Measurements from ENCODE around the gene CYTH1.

Gene CYTH1, protein sequence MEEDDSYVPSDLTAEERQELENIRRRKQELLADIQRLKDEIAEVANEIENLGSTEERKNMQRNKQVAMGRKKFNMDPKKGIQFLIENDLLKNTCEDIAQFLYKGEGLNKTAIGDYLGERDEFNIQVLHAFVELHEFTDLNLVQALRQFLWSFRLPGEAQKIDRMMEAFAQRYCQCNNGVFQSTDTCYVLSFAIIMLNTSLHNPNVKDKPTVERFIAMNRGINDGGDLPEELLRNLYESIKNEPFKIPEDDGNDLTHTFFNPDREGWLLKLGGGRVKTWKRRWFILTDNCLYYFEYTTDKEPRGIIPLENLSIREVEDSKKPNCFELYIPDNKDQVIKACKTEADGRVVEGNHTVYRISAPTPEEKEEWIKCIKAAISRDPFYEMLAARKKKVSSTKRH

DNA sequence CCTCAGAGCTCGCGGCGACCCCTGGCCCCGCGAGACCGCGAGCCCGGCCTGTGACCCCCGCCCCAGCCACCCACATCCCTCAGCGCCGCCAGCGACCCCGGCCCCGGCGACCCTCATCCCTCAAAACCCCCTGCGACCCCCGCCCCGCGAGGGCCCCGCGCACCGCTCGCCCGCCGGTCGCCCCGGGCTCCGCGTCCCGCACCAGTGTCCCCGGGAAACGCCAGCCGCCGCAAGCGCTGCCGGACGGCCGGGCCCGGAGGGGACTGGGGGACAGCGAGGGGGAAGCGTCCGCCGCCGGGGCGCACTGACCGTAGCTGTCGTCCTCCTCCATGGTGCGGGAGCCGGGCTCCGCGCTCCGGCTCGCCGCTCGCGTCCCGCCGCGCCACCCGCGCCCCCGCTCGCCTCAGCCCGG is at the start of gene CYTH1:
CYTH1 (minus strand) TSS at position 381 of the 412 bp plus-strand sequence; CDS start at position 331, 50 bp downstream.
- no peak for DNase-seq

DNA sequence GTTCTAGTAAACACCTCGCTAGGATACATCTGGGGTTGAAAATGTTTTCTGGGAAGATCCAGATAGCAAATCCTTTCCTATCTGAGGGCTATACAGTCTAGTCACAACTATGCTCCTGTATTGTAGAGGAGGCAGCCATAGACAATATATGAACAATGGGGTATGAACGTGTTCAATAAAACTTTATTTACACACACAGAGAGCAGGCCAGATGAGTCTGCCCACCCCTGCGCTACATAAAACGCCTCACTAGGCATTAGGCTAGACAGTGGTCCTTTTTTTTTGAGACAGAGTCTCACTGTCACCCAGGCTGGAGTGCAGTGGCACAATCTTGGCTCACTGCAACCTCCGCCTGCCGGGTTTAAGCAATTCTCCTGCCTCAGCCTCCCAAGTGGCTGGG is 47.4 kb upstream of the CYTH1 start:
- no peak for DNase-seq

DNA sequence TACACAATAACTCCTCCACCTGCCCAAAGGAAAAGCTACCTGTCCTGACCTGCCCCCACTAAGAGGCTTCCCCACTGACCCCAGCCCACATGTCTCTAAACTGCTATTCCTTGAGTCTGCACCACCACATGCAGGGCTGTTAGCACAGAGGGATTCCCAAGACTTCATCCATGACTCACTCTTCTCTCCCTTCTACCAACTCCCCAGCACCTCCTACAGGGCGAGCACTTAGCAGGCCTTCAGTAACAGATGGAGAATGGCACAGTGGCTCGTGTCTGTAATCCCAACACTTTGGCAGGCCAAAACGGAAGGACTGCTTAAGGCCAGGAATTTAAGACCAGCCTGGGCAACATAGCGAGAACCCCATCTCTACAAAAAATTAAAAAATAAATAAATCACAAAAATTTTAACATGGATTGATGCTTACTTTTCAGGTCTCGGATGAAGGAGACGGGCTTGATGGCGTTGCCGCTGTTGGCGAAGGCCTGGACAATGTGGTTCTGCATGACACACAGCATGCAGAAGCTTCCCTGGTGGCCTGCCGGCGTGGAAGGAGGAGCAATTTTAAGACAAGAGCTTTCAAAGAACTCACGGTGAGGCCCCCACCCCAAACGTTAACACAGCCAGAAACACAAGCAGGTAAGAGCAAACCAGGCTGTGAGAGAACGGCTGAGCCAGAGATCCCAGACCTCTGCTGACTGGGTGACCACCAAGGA is 46.6 kb upstream of the CYTH1 start:
- no peak for DNase-seq

DNA sequence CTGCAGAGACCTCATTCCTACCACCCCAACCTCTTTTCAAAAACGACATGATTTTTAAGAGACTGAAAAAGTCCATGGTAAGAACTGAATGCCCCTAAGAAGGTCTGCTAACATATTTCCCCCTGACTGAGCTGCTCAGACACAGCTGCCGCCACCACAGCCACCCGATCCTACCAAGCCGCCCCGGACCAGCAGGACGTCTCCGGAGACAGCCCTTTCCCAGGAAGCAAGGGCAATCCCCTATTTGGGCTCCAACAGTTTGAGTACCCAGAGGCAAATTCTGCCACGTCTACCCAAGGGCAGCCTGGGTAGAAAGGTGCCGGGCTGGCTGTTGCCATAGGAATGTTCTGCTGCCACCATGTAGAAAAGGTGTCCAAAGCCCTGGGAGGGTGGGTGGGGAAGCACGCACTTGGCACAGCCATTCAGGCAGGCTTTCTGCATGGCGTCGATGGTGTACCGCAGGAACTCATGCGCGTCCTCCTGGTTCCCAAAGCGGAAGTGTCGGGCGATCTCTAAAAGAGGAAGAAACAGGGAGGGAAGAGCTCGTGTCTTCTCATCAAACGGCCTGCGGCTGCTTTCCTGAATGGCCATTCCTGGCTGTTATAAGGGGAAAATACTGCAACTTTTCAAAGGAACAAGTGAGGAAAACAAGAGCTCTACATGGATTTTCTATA is 44.9 kb upstream of the CYTH1 start:
- no peak for DNase-seq

DNA sequence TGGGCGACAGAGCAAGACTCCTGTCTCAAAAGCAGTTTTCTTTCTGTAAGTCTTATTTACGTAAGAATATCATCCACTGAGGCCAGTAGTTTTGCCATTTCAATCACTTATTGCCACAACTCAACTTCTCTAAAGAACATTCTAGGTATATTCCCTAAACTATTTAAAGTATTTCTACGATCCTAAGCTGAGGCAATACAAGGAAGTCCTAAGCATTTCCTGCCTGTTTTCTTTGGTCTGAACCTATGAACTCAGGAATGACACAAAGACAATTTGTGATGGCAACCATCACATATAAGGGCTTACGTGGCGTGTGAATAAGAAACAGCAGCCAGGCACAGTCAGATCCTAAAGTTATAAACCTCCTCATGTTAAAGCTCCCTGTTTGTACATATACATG is 44.3 kb upstream of the CYTH1 start:
- no peak for DNase-seq

DNA sequence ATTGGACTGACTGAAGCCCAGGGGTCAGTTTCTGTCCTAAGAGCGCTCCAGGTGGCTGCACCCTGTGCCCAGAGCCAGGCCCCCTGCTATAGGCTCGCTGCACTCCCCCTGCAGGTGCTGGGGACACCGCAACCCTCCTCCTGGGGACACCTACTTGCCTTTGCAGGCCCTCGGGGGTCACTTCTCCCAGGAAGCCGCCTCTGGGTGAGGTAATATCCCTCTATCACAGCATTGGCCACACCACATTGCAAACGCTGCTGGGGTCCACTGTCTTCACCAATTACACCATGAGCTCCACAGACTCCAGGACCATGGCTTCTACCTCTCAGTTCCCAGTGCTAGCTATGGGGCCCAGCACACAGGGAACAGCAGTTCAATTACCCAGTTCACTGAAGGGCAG is 43.6 kb upstream of the CYTH1 start:
- DNase-seq: no peak

DNA sequence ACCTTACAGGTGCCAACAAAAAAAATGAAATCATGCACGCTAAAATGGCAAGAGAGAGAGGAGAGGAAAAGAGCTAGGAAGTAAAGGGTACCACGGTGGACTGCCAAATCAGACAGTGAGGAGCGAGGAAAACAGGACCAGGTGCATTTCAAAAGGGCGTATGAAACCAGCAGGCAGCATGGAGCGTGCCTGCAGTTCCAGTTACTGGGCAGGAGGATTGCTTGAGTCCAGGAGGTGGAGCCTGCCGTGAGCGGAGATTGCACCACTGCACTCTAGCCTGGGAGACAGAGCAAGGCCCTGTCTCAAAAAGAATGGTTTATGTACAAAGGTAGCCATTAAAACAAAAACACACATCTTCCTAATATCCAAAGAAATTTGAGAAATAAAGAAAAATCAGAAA is 42.2 kb upstream of the CYTH1 start:
- DNase-seq: no peak

DNA sequence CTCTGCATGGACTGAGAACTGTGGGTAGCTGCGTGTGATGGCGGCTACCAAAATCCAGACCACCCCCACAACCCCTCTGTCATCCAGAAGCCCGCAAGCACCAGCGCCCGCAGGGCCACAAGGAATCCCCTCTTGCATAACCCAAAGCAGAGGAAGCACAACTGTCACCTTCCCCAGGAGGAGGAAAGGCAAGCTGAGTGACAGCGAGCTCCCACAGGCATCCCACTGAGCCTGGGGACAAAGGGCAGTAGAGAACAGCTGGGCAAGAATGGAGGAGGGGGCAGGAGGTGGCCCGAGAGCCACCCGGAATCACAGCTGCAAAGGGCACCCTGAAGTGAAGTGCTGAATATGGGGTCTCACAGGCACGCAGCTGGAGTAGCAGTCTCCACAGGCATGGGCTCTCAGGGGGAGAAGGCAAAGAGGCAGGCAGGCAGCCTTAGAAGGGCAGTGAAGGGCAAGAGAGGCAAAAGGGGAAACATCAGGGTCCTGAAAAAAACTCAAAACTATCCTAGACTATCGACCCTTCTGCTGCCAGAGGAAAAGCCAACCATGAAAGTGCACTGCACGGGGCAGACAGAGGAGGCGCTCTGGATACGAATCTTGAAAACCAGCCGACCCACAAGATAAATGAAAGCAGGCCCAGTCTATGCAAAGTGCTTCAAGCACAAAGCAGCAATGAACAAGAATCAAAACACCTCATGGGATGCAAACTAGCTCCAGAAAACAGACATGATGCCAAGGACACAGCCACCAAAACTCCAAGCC is 41.4 kb upstream of the CYTH1 start:
- no peak for DNase-seq

DNA sequence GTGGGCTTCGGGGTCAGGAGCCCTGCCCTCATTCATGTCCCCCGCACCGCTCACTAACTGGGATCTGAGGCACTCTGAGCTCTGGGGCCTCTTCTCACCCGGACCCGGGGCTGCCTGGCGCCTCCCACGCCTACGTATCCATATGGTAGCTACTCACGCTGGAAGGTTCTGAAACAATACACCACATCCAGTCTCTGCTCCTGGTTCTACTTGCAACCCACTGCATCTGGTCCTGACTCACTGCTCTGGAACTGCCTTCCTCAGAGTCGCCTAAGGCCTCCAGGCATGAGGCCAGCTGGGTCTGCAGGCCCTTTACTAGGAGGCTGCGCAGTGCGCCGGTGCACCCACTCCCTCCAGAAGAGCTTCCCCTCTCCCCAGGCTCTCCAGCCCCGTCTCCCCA is 40.5 kb upstream of the CYTH1 start:
- DNase-seq: no peak

DNA sequence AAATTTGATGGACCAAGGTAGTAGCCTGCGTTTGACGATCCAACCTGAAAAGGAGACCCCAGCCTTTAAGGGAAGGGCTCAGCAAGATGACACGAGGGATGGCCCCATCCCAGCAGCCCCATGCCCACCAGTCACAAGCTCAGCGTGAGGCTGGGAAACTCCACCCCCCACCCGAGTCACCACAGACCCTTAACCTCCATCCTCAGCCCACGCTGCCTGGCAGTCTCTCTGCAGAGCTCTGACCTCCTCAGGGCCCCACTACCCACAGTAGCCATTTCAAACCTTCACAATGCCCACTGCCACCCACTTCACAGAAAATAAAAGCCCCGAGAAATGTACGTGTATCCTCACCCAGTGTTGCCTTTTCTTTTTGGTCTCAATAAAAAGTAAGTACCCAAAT is 39.9 kb upstream of the CYTH1 start:
- no peak for DNase-seq

DNA sequence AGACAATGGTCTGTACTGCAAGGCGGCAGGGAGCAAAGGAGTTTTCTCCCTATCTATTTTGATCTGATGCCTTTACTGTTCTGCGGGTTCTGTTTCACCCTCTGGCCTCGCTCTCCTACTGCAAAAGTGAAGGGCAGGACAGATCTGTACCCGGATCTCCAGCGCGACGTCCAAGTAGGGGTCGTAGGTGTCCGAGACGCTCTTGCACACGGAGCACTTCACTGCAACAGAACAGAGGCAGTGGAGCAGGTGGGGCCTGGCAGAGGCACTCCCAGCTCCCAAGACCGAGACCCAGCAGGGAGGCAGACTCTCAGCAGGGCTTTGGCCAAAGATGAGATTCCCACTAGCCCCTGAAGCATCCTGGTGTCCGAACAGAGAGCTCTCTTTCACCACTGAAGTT is 38.8 kb upstream of the CYTH1 start:
- no peak for DNase-seq

DNA sequence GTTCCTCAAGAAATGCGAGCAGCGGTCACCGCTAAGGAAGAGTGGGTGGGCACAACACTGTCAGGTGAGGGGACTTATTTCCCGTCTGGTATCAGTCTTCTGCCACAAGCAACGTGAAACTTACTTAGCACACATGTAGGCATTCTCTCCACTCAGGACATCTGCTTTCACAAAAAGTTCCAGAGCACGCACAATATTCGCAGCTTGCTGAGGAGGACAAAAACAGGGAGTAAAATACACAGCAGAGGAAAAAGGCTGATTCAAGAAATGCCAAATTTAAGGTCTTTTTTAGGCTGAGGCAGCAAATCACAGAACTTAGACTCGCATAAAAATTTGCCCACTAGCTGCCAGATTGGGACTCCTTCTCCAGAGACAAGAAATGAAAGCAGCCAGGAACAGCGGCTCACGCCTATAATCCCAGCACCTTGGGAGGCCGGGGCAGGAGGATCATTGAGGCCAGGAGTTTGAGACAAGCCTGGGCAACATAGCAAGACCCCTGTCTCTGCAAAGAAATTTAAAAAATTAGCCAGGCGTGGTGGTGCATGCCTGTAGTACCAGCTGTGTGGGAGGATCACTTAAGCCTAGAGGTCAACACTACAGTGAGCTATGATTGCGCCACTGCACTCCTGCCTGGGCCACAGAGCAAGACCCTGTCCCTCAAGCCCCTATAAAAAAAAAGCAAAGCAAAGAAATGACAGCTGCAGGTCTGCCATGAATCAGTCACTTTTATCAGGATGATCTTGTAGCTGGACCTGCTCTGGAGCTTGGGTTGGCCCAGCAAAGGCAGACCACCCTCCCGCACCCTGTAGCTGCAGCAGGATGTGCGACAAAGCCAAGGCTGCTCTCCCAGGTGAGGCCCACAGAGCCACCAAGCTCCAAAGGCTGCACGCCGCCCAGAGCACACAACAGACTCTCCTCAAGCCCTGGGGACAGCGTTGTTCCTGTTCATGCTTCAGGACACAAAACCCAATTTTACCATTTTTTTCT is 38.0 kb upstream of the CYTH1 start:
- DNase-seq: no peak

DNA sequence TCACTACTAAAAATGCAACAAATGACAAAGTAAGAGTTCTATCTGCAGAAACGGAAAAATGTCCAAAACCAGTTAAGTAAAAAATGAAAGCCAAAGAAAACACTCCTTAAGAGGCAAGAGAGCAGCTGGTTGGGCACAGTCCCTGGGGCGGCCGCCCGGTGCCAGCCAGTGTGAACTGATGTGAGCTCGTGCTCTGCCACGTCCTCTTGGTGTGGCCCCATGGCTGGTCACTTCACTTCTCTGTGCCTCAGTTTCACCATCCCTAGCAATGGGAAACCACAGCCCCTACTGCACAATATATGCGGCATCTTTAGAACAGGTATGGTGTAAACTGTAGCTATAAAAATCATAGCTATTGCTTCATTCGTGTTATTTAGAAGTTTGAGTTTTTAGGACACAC is 37.3 kb upstream of the CYTH1 start:
- DNase-seq: no peak

DNA sequence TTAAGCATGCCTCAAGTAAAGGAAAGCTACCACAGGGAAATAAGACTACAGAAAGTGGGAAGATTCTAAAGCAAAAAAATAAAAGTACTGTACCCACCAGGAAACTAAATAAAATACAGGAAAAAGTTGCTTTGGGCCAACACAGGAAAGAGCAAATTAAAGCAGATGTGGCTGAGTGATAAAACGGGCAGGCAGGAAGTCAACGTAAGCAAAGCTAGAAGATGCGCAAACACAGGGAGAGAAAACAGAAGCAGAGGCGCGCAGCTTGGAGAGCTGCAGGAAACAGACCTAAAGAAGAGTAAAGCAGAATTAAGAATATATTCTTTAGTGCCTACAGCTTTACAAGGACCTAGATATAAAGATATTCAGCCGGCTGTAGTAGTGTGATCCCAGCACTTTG is 36.9 kb upstream of the CYTH1 start:
- no peak for DNase-seq

DNA sequence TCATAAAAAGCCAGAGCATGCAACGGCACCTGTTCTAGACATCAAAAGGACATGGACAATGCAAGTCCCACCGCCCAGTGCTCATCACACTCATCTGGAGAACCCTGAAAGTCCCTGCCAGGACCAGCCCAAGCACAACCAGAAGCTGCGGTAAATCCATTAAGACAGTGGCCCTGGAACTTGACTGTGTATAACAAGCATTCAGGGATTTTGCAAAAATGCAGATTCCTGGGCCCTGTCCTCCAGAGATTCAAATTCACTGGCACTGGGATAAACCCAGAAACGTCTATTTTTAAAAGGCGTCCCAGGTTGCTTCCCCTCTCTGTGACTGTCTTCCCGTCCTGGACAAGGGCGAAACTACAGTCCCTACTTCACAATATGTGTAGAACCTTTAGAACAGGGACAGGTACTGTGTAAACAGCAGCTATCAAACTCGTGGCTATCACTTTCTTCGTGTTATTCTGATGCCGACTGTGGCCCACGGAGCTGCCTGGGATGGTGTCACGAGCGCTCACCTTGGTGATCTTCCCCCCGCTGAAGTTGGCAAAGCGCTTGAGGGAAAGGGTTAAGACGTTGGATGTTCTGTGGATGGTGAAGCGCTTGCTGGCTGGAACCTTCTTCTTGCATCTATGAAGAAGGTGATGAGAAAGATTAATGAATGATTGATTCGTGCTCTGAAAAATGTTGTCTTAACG is 36.2 kb upstream of the CYTH1 start:
- DNase-seq: no peak

DNA sequence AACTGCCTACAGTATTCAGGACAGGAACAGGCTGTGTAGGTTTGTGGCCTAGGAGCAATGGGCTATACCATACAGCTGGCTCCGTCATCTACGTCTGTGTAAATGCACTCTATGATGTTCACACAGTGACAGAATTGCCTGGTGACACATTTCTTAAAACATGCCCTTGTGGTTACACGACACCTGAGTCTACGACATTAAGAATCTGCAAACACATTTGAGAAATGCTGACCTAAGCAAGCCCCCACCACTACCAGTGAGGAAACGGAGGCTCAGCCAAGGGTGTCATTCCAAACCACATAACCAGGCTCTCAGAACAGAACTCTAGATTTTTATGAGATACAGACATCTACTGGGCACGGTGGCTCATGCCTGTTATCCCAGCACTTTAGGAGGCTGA is 35.0 kb upstream of the CYTH1 start:
- no peak for DNase-seq

DNA sequence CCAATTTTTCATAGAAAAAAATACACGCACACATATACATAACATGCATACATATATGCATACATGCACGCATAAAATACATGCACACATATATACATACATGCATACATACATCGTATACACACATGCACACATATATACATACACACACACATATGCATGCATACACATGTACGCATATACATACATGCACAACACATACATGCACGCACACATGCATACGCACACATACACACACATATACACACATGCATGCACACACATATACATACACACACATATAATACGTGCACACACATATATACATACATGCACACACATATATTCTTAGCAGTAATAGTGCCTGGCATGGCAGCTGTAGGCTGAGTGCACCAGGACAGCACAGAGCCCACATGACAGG is 33.6 kb upstream of the CYTH1 start:
- DNase-seq: no peak

DNA sequence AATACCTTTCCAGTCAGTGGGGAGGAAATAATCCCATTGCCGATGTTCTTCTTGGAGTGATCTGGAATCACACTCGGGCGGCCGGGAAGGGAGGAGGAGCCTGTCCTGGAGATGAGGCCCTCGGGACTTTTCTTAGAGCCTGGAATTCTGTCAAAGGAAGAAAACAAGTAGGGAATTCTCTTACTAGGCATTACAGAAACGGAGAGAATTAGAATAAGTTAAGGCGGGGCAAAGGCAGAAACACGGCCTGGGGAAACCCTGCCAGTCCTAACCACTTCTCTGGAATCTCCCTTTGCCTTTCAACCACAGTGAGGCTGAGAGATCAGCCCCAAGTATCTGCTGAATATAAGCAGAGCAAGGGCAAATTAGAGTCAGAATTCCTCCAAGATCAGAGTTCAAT is 30.8 kb upstream of the CYTH1 start:
- DNase-seq: no peak

DNA sequence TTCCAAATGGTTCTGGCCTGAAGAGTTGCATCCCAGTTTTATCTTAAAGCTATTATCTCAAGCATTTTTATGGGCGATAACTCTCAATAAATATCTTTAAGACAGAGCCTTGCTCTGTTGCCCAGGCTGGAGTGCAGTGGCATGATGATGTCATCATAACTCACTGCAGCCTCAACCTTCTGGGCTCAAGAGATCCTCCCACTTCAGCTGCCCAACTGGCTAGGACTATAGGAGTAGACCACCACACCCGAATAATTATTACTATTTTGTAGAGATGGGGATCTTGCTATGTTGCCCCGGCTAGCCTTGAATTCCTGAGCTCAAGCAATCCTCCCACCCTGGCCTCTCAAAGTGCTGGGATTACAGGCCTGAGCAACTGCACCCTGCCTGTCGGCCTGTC is 26.1 kb upstream of the CYTH1 start:
- DNase-seq: no peak

DNA sequence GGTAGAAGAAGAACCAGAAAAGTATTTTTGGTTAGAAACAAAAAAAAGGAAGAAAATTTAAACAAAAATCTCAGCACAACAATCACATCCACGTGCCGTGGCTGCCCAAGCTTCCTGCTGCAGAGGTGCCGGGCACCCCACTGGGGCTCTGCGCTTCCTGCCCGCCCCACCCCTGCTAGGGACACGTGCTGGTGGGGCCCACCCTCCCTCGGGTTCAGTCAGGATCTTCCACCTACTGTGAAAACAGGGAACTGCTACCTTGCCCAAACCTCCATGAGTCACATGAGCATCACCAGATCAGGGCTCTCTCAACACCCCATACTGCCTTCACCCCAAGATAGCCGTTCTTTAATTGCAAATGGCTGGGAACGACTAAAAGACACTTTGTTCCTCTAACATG is 24.4 kb upstream of the CYTH1 start:
- DNase-seq: no peak

DNA sequence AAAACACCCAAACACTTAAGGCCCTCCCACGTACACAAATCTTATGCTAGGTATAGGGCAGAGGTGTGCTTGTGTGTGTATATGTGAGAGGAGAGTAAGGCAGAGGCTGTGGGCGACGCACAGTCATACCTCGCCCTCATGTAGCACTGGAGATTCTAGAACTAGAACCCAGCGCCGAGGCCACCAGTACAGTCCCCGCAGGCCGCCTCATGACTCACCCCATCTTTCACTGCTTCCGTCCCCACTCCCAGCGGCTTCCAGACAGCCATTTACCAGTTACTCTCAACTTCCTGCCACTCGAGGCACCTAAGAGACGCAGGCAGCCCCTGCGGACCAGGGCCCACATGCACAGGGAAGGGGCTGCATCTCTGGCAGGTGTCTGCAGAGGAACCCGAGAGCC is 23.2 kb upstream of the CYTH1 start:
- DNase-seq: no peak
